GM12874 (cell line): ENCODE results near the gene CHN2.

Experiments
- CTCF ChIP-seq: IDR thresholded peaks from 2 replicates; pipeline ENCODE4 v1.5.1; 2011; ENCODE audit warnings: low read depth, mild to moderate bottlenecking, control low read depth, low read length, moderate library complexity; ENCODE audit not compliant: insufficient read depth

CHN2 gene

GRCh38 chr7:29483219-29484104, 288.9 kb downstream of the CHN2 start:
- no peak for TF ChIP-seq CTCF

- TF ChIP-seq CTCF = no peak
These were observed 289.7 kb downstream of the CHN2 start for GRCh38 chr7:29484280-29484679.

DNA sequence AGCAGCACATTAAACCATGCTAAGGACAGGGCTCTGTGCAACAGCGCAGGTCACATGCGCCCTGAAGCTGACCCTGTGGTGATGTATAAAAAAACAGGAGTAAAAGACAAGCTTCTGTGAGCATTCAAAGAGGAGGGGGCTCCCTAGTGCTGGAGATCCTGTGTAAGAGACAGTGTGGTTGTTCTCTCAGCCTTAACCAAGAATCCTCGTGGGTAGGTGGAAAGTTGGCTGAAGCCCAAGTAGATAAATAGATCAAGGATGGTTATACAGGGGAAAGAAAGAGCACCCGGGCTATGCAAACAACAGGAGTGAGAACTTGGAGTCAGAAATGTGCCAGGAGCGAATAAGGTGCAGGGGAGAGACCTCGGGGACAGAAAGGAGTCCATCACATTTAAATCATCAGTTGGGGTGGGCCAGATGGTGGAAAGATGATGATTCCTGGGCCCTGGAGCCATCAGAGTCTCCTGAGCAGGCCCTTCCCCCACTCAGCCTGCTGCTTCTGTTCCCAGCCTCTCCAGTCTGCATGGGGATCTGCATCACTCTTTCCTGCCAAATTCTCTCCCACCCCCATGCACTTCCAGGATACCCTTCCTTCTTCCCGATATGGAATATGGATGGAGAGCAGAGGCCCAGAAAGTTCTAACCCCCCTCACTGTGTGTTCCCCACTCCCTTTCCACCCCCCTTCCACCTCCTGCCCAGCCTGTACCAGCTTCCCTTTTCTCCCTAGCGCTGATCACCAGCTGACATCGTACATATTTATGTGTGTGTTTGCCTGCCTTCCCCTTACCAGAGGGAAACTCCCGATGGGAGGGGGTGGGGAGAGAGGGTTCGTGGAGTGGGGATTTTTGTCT, 291.0 kb downstream of the CHN2 start:
- TF ChIP-seq CTCF = no peak

DNA sequence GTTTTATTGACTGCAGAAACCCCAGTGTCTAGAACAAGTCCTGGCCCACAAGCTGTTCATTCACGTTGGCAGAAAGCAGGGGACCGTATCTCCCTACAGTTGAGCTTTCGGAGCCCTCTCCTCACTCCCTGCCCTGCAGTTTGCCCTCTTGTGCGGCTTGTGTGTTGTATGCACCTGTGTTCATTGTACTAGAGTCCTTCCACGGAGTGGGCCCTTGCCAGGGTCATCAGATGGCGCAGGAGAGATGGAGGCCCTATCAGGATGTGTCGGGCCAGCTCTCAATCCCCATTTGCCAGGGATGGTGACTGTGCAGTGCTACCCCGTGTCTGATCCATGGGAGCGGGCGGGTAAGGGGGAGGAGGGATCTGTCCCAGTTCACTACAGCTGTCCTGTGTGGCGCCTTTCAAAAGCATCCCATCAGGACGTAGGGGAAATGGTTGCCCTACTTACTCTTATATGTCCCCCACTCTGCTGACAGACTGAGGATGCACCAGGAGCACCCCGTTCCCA, 291.7 kb downstream of the CHN2 start:
- TF ChIP-seq CTCF = no peak

DNA sequence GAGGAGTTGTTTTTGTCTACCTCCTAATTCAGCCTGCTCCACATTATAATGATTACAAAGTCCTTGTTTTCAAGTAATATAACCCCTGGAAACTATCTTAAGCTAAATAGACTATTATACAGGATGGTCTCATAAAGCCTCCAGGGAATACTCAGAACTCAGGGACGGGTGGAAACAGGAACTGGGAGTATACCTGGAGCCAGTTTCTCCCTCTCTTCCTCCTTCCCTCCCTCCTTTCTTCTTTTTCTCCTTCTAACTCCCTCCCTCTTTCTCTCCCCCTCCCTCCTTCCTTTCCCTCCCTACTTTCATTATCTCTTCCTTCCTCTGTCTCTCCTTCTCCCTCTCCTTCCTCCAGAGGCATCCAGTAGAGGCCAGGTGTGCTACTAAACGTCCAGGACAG, 292.8 kb downstream of the CHN2 start:
- no peak for TF ChIP-seq CTCF

GRCh38 chr7:29488203-29488970, 293.8 kb downstream of the CHN2 start:
- no peak for TF ChIP-seq CTCF
